ENCODE data around the gene EFR3B. TPM values are rescaled to one million over a fixed set of nuclear protein-coding genes. Genes with fewer than 3 reads are reported as not detected.

The EFR3B gene
- total RNA-seq, 2 donors from 2014 or later: 0.98 to 3.2 TPM

DNA sequence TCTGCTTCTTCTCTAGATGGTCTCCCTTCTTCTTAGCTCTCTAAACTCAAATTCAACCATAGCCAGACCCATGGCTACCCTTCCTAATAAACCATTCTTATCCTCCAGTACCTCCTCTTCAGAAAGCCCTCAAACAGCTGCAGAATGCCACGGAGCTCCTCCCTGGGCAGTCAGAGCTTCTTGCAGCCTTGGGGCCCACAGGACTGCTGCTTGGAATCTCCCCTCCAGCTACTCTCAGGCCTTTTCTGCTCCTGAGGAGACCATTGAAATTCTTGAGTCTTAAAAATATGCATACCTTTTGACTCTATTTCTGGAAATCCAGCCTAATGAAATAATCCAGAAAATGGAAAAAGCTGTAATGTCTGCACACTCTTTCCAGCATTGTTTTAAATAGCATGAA, 30.7 kb downstream of the EFR3B start:
- Mint-ChIP-seq H3K4me1 (ENCODE audit: low read depth in 2 of 2) (peaks cover 0 to 2% of the 10 kb centered on the region in 2 donors), H3K4me3 (no peak overlapping the region), H3K27me3 (peaks cover 8 to 15% of the 10 kb centered on the region in 2 donors), H3K27ac (no peak overlapping the region), H3K9me3 (no peaks in the 10 kb centered on the region), H3K36me3 (no peaks in the 10 kb centered on the region)
- no peak for ATAC-seq
- no peak for DNase-seq (ENCODE audit: low spot score)

DNA sequence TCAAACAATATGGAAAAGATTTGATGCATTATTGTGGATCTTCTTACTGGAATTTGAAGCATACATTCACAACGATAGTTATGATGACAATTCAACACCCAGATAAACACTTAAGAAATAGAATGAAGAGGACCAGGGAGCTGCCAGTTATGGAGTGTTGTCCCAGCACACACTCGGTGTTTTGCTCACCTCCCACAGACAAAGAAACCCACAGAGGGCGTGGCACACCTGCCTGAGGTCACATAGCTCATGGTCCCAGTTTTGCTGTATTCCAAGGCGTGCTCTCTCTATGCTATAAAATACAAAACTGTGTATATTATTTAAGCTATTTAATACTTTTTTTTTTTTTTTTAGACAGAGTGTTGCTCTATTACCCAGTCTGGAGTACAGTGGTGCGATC, 31.1 kb downstream of the EFR3B start:
- Mint-ChIP-seq H3K27ac (no peak overlapping the region), H3K36me3 (no peaks in the 10 kb centered on the region), H3K4me3 (no peak overlapping the region), H3K9me3 (no peaks in the 10 kb centered on the region), H3K27me3 (peaks cover 11 to 17% of the 10 kb centered on the region in 2 donors), H3K4me1 (ENCODE audit: low read depth in 2 of 2) (peaks cover 0 to 2% of the 10 kb centered on the region in 2 donors)
- DNase-seq (ENCODE audit: low spot score) (no peak), ATAC-seq (no peak)

DNA sequence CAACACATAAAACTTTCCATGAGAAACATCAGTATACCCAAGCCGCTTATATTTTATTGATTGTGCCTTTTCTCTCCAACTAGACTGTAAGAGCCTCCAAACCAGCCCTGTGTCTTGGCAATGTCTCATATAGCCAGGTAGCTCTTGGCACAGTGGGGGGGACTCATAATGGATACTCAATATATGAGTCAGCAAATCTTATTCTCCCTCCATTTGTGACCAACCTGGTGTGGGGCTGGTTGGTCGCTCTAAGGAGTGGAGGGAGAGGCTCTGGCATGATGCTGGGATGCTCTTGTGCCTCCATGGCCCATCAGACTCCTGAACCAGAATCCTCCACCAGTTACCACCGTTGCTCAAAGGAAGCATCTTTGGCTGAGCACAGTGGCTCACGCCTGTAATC, 32.0 kb downstream of the EFR3B start:
- H3K9me3 Mint-ChIP-seq: no peaks in the 10 kb centered on the region
- peaks cover 0 to 2% of the 10 kb centered on the region in 2 donors for H3K4me1 Mint-ChIP-seq (ENCODE audit: low read depth in 2 of 2)
- peaks cover 18 to 22% of the 10 kb centered on the region in 2 donors for H3K27me3 Mint-ChIP-seq
- no peak for ATAC-seq
- no peak overlapping the region for H3K27ac Mint-ChIP-seq
- H3K4me3 Mint-ChIP-seq: no peak overlapping the region
- no peak for DNase-seq (ENCODE audit: low spot score)
- H3K36me3 Mint-ChIP-seq: no peaks in the 10 kb centered on the region

DNA sequence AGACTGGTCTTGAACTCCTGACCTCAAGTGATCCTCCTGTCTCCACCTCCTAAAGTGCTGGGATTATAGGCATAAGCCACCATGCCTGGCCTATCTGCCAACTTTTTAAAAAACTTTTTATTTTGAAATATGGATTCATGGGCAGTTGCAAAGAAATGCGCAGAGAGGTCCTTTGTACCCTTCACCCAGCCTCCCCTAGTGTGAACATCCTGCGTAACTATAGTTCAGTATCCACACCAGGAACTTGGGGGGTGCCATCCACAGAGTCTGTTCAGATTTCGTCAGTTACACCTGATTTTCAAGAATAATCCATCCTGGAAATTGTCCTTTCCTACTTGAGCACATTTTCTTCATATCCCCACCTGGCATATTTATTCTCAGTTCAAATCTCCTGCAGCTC, 33.0 kb downstream of the EFR3B start:
- ATAC-seq (no peak), DNase-seq (ENCODE audit: low spot score) (no peak)
- Mint-ChIP-seq H3K27me3 (peaks cover 22 to 23% of the 10 kb centered on the region in 2 donors), H3K9me3 (no peaks in the 10 kb centered on the region), H3K4me1 (ENCODE audit: low read depth in 2 of 2) (peaks cover 0 to 2% of the 10 kb centered on the region in 2 donors), H3K4me3 (no peak overlapping the region), H3K27ac (no peak overlapping the region), H3K36me3 (no peaks in the 10 kb centered on the region)

DNA sequence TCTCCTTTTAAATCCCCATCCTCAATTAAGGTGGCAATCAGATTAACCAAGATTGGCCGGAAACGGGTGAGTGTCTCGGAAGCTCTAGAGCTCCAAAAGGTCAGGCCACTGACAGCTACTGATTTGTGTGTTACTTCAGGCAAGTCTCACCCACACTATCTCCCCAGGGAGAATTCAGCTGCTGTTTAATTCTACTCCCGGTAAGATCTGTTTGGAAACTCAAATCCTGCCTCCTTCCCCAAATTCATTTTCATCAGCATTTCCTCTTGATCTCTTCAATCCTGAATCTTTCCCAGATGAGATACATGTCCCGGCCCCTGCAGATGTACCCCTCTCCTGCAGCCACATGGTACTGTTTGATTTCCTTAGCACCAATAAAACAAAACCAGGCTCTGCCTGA, 34.9 kb downstream of the EFR3B start:
- ATAC-seq (no peak), DNase-seq (ENCODE audit: low spot score) (no peak)
- H3K4me1 Mint-ChIP-seq (ENCODE audit: low read depth in 2 of 2): peaks cover 0 to 2% of the 10 kb centered on the region in 2 donors
- no peaks in the 10 kb centered on the region for H3K36me3 Mint-ChIP-seq
- H3K4me3 Mint-ChIP-seq: no peak overlapping the region
- peaks cover 25 to 34% of the 10 kb centered on the region in 2 donors for H3K27me3 Mint-ChIP-seq
- H3K27ac Mint-ChIP-seq: no peak overlapping the region
- H3K9me3 Mint-ChIP-seq: no peaks in the 10 kb centered on the region

DNA sequence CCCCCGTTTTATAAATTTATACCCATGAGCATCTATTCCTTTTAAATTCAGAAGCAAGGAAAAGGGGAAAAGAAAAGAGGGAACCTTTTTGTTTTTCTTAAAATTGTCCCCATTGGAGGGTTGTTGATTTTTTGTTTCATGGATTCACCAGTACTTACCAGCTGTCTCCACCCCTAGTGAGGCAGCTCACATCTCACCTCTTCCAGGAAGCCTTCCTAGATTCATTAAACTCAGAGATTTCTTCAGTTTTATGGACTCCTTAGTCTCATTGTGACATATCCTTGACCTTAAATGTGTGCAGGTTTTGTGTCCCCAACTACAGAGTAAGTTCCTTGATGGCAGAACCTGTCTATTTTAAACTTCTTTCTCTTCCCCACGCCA, 35.9 kb downstream of the EFR3B start:
- Mint-ChIP-seq H3K9me3 (no peaks in the 10 kb centered on the region), H3K27ac (no peak overlapping the region), H3K36me3 (no peaks in the 10 kb centered on the region), H3K4me1 (ENCODE audit: low read depth in 2 of 2) (peaks cover 0 to 2% of the 10 kb centered on the region in 2 donors), H3K4me3 (no peak overlapping the region), H3K27me3 (peaks cover 23 to 34% of the 10 kb centered on the region in 2 donors)
- ATAC-seq (no peak), DNase-seq (ENCODE audit: low spot score) (no peak)

DNA sequence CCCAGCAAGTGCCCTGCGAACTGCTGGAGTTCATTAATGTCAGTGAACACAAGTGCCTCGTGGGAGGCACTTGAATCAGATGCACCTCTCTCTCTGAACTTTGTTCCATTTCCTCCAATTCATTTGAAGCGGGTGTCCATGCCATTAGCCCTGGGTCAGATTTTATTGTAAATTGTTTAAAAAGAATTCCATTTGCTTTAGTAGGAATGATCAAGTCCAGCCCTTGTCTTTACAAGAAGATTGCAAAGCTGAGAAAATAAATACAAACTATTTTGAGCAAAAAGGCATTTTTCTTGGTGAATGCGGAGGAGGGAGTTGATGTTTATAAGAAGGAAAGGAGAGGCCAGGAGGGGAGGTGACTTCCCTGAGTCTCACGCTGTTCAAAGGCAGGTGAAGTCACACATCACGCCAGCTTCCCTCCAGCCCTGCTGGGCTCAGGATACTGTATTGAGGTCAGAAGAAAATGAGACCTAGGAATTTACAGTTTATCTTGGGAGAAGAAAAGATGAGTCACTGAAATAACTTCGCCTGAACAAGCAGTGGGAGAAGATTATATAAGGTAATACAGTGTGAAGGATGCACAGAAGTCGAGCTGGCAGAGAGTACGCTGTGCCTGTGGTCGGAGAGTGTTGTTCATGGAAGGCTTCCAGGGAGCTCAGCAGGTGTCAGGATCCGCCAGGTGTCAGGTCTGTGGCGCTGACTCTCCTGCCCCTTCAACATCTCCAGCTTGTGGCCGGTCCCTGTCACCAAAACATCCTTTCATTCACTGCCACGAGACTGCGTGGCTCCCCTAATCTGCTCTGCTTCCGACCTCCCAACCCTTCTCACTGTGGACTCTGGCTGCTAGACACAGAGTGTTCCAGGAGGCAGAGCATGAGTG, 36.5 kb downstream of the EFR3B start:
- Mint-ChIP-seq H3K36me3 (no peaks in the 10 kb centered on the region), H3K4me3 (no peak overlapping the region), H3K4me1 (ENCODE audit: low read depth in 2 of 2) (peaks cover 0 to 2% of the 10 kb centered on the region in 2 donors), H3K27me3 (peaks cover 23 to 34% of the 10 kb centered on the region in 2 donors), H3K9me3 (no peaks in the 10 kb centered on the region), H3K27ac (no peak overlapping the region)
- DNase-seq (ENCODE audit: low spot score) (no peak), ATAC-seq (no peak)

DNA sequence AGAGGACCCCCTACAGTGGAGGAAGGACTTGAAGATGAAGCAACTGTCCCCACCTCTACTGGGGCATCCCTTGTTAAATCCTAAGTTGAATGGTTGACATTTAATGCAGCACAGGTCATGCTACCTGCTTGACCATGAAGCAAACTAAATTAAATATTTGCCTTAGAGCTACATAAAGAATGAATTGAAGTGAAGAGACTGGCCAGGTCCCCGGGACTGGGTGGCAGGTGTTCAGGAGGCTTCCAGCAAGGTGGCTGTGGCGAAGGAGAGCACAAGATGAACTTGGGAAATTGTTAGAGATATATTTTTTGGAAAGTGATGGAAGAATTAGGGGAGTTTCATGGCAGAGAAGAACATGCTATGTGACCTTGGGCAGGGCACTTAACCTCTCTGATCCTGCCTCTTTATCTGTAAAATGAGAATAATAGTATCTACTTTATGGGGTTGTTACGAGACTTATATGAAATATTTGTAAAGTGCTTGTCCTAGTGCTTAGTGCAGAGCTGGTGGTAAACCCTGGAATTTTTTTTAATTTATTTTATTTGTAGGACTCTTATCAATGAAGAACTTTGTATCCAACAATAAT, 37.3 kb downstream of the EFR3B start:
- peaks cover 0 to 2% of the 10 kb centered on the region in 2 donors for H3K4me1 Mint-ChIP-seq (ENCODE audit: low read depth in 2 of 2)
- H3K27me3 Mint-ChIP-seq: peaks cover 23 to 34% of the 10 kb centered on the region in 2 donors
- H3K9me3 Mint-ChIP-seq: no peaks in the 10 kb centered on the region
- H3K36me3 Mint-ChIP-seq: no peaks in the 10 kb centered on the region
- H3K27ac Mint-ChIP-seq: no peak overlapping the region
- no peak overlapping the region for H3K4me3 Mint-ChIP-seq
- DNase-seq (ENCODE audit: low spot score) (no peak), ATAC-seq (no peak)

DNA sequence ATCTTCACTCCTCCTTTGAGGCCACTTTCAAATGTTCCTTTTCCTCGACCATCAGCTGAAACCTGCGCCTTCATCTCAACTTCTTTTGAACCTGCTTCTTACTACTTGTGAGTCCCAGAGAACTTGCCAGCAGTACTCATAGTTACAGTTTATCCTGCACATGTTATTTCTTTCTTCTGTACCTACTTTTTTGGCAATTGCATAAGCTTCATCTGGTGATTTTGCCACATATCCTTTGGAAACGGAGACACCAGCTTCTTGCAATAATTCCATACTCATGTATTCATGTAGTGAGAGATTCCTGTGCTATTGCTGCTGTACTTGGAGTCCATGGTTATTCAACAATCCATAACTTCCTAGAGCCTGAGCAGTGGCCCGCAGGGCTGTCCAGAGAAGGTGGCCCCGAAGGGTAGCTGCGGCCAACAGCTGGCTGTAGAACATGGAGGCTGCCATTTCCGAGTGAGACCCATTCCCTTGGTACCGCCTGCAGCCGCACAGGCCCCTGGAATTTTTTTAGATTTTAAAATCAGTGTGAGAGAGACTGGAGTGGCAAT, 39.4 kb downstream of the EFR3B start:
- no peak for ATAC-seq
- no peak overlapping the region for H3K4me3 Mint-ChIP-seq

DNA sequence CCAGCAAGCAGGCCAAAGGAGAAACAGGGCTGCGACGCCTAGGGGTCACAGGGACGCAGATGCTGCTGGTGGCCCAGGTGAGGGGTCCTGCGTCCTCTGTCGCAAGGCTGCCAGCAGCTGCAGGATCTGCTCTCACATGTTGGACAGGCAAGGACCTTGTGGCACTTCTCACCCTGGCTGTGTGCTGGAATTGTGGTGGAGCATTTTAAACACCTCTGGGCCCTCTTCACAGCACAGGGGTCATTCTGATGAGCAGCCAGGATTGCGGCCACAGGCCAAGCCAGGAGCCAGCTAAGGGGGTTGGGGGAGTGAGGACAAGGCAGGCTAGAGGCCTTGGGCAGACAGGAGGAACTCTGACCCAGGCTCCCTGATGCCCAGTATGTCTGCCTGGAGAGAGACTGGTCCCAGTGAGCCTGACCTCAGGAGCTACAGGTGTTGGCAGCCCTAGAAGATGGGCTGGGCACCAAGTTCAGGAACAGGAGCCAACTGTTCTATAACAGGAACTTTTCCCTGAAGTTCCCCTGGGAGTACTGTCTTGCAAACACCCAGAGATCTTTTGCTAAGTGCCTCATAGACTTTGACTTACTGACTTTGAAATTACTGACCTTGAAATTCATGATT, 40.2 kb downstream of the EFR3B start:
- no peak overlapping the region for H3K27ac Mint-ChIP-seq
- DNase-seq (ENCODE audit: low spot score): no peak
- no peaks in the 10 kb centered on the region for H3K36me3 Mint-ChIP-seq
- H3K4me3 Mint-ChIP-seq: no peak overlapping the region
- H3K4me1 Mint-ChIP-seq (ENCODE audit: low read depth in 2 of 2): no peaks in the 10 kb centered on the region
- H3K27me3 Mint-ChIP-seq: peaks cover 15 to 27% of the 10 kb centered on the region in 2 donors
- H3K9me3 Mint-ChIP-seq: no peaks in the 10 kb centered on the region
- peak; percentile 33 to 55 for ATAC-seq

More for the DNA sequence above, 39.4 kb downstream of the EFR3B start:
- peaks cover 21 to 27% of the 10 kb centered on the region in 2 donors for H3K27me3 Mint-ChIP-seq
- no peak for DNase-seq (ENCODE audit: low spot score)
- H3K36me3 Mint-ChIP-seq: no peaks in the 10 kb centered on the region
- H3K4me1 Mint-ChIP-seq (ENCODE audit: low read depth in 2 of 2): no peaks in the 10 kb centered on the region
- H3K9me3 Mint-ChIP-seq: no peaks in the 10 kb centered on the region
- H3K27ac Mint-ChIP-seq: no peak overlapping the region

DNA sequence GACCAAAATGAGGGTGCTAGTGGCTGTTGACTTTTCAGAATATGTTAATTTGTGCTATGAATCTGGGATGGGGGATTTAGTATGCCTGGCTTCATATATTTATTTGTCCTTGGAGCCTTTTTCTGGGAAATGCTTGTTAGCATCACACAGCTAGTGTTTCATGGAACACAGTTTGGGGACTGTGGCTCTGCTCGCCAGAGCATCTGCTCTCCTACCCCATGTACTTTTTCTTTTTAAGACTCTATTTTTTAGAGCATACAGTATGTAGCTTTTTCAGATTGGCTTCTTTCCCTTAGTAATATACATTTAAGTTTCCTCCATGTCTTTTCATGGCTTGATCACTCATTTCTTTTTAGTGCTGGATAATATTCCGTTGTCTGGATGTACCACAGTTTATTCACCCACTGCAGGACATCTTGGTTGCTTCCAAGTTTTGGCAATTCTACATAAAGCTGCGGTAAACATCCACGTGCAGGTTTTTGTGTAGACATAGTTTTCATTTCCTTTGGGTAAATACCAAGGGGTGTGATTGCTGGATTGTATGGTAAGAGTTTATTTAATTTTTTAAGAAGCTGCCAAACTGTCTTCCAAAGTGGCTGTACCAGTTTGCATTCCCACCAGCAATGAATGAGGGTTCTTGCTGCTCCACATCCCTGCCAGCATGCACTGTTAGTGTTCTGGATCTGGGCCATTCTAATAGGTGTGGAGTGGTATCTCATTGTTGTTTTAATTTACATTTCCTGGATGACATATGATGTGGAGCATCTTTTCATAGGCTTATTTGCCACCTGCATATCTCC, 44.1 kb downstream of the EFR3B start:
- DNase-seq (ENCODE audit: low spot score) (no peak), ATAC-seq (no peak)
- Mint-ChIP-seq H3K27me3 (peaks cover 6 to 7% of the 10 kb centered on the region in 2 donors), H3K9me3 (no peaks in the 10 kb centered on the region), H3K4me1 (ENCODE audit: low read depth in 2 of 2) (no peaks in the 10 kb centered on the region), H3K36me3 (no peaks in the 10 kb centered on the region), H3K27ac (no peak overlapping the region), H3K4me3 (no peak overlapping the region)

DNA sequence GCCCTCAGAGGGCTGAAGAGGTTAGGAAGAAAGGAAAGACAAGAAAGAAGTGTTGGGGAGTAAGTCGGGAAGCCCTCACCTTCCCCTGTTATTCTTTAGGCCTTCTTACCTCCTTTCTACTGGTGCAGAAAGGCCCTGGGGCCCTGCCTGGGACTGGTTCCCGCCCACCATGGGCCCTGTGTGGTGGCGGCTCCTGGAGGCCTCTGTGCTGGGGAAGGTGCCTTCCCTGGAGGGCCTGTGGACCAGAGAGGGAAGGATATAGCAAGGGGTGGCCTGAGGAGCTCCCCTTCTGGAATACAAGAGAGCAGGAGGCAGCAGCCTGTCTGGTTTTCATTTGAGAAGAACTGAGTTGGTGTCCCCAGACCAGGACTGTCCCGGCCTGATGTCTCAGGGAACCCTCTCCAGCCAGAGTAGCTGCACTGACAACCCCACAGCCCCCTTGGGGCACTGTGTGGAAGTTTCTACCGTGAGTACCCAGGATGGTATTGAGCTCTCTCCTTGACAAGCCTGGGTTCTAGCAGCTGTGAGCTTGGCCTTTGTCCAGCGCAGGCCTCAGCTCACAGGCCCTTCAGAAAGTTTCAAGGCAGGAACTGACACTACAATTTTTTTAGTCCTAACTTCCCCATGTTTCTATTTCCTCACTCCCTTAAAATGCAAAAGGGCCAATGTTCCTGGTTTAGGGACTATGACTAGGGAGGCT, 47.1 kb downstream of the EFR3B start:
- Mint-ChIP-seq H3K9me3 (no peaks in the 10 kb centered on the region), H3K4me1 (ENCODE audit: low read depth in 2 of 2) (no peaks in the 10 kb centered on the region)
- peak; percentile 34 to 45 for ATAC-seq

More for the DNA sequence above, 47.1 kb downstream of the EFR3B start:
- H3K4me3 Mint-ChIP-seq: no peak overlapping the region
- DNase-seq (ENCODE audit: low spot score): no peak
- H3K36me3 Mint-ChIP-seq: no peaks in the 10 kb centered on the region
- peaks cover 0 to 2% of the 10 kb centered on the region in 2 donors for H3K27me3 Mint-ChIP-seq
- H3K27ac Mint-ChIP-seq: no peak overlapping the region

Data from natural killer cell treated with Interleukin-12 subunit alpha and Interleukin-12 subunit beta and Interleukin-15 and Interleukin-18, amount 100 ng/mL, for 72 hours (primary cell).